ENCODE data around the gene LMF1.
"Not testable (repeated sequence)": the region's sequence is repeated elsewhere in the genome, so short reads cannot be mapped to it uniquely, and the experiment has no call there.

The LMF1 gene

DNA sequence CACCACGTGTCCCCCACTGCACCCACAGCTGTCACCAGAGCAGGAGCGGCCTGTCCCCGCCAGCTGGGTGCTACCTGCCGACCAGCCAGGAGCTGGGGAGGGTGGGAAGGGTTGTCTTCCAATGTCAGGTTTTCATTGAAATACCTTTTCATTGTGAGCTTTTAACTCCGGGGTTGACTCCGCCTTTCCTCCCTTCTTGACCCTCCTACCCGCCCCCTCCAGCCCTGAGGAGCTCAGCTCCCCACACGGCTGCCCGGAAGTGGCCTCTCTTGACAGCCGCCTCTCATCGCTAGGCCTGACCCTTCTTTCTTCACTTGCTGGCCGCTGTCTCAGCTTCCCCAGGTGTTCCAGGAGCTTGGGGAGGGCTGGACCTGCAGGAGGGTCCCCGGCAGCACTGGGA, 149.0 kb downstream of the LMF1 start:
- DNase-seq = no peak

- DNase-seq = no peak
These were observed 150.0 kb downstream of the LMF1 start for GRCh38 chr16:820748-821147.

- DNase-seq = not testable (repeated sequence)
These were observed 150.8 kb downstream of the LMF1 start for GRCh38 chr16:820044-820408.

GRCh38 chr16:819336-820043, 151.3 kb downstream of the LMF1 start:
- no peak for DNase-seq

DNA sequence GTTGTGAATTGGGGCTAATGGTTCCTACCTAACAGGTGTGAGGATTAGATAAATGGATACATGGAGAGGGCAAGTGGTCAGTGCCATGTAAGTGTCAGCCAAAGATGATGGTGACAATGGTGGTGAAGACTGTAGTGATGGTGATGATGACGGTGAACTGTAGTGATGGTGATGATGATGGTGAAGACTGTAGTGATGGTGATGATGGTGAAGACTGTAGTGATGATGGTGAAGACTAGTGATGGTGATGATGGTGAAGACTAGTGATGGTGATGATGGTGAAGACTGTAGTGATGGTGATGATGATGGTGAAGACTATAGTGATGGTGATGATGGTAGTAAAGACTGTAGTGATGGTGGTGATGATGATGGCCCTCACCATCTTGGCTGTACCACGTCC, 152.2 kb downstream of the LMF1 start:
- DNase-seq = no peak

DNA sequence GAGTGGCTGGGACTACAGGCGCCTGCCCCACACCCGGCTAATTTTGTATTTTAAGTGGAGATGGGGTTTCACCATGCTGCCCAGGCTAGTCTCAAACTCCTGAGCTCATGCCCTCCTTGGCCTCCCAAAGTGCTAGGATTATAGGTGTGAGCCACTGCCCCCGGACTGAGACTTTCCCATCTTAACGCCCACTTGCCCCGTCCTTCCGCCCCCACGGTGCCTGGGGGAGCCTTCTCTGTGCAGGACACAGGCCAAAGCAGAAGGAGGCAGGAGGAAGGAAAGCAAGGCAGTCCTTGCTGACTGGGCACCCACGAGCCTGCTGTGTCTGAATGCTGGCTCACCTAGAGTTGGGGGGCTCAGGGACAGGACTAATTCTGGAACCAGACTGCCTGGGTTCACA, 152.7 kb downstream of the LMF1 start:
- DNase-seq = no peak

- DNase-seq = no peak
These were observed 153.5 kb downstream of the LMF1 start for GRCh38 chr16:817001-817906.

DNA sequence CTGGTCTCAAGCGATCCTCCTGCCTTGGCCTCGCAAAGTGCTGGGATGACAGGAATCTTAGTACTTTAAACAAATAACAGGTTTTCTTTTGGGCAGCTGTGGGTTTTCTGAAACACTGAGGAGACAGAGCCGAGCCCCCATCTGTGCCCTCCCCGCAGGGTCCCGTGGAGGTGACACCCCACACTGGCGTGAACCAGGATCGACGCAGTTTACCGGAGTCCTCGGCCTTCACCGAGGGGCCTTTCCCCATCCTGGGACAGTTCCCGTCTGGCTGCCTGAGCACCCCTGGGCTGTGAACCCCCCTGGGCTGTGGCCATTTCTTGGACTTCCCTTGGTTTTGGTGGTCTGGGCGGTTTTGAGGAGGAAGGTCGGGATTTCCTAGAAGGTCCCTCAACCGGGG, 154.9 kb downstream of the LMF1 start:
- DNase-seq = no peak

DNA sequence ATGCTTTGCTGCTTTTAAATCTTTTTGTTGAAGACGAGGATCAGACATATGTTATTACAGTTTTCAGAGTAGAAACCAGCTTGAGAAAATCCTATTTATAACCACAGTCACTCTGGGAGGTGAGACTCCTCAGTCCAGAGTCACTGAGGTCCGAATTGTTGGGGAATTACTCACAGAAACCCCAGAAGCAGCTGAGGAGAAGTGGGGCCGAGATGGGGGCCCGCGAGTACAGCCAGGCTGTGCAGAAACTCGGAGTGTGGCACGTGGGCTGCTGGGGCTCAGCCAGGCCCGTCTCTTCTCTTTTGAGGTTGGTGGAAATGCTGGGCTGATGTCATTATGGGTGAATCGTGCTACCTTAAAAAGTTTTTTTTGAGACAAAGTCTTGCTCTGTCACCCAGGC, 155.8 kb downstream of the LMF1 start:
- DNase-seq = no peak

DNA sequence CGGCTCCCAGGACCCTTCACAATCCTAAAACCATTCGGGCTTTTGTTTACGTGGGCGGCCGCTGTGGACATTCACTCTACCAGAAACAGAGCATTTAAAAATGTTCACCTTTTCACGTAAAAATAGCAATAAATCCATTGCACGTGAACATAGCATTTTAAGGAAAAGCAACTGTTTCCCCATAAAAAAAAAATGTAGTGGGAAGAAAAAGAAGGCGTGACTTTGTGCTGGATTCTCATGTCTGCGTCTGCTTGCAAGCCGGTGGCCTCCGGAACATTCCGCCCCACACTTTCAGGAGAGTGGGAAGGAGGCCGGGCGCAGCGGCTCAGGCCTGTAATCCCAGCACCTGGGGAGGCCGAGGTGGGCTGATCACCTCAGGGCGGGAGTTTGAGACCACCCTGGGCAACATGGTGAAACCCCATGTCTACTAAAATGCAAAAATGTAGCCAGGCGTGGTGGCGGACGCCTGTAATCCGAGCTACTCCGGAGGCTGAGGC, 156.8 kb downstream of the LMF1 start:
- no peak for DNase-seq

DNA sequence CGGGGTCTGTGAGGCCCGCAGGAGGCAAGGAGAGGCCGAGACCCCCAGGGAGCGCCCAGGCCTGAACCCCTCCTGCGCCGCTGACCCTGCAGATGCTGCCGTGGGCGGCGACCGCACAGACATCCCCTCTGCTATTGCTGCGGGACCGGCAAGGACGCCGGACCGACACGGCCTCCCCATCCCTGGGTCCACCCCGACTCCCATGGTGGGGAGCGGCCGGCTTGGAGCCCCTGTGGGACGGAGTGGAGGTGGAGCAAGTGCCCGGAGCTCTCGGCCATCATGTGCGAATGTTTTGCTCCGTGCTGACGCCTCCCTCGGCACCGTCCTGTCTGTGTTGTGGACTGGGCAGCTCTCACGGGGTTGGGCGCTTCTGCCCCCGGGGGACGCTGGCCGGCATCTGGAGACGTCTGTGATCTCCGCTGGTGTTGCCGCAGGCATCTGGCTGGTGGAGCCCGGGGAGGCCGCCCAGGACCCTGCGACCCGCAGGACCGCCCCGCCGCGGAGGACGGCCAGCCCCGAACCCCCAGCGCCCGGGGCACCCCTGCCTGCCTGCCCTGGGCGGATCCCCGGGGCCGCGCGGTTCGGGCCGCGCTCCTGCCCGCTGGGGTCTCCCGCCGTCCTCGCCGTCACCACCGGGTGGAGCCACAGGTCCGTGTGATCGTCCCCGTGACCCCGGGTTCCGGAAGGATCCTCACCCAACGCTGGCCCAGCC, 157.4 kb downstream of the LMF1 start:
- DNase-seq = peak; percentile 67

GRCh38 chr16:808085-808386, 162.7 kb downstream of the LMF1 start:
- no peak for DNase-seq

DNA sequence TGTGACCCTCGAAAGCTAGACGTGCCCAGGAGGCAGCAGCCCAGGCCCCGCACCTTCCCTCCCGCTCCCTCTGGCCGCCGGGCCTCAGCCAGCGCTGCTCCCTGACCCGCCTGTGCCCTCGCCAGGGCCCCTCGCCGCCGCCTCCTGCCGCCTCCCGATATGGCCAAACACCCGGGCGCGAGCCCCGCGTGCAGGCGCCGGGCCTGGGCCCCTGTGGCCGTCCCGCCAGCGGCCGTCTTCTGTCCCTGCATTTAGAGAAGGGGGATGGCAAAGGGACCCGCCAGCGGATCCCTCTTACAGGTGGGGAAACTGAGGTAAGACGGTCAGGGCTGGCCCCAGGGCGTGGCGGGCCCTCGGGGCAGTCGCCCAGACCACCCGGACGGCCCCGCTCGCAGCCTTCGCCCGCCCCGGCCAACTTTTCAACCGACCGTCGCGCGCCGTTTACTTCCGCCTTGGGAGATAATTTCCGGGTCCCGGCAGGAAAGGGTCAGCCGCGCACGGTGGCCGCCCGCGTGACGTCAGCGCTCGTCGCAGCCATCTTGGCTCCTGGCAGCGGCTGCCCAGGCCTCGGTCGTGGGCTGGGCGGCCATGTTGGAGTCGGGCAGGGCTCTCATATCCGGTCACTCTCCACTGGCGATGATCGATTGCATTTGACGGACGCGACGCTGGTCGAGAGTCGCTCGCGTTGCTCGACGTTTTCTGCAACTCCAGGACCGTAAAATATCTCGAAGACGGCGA, 163.3 kb downstream of the LMF1 start:
- peak; percentile 96 for DNase-seq

- no peak for DNase-seq
These were observed 165.3 kb downstream of the LMF1 start for GRCh38 chr16:805474-805873.

DNA sequence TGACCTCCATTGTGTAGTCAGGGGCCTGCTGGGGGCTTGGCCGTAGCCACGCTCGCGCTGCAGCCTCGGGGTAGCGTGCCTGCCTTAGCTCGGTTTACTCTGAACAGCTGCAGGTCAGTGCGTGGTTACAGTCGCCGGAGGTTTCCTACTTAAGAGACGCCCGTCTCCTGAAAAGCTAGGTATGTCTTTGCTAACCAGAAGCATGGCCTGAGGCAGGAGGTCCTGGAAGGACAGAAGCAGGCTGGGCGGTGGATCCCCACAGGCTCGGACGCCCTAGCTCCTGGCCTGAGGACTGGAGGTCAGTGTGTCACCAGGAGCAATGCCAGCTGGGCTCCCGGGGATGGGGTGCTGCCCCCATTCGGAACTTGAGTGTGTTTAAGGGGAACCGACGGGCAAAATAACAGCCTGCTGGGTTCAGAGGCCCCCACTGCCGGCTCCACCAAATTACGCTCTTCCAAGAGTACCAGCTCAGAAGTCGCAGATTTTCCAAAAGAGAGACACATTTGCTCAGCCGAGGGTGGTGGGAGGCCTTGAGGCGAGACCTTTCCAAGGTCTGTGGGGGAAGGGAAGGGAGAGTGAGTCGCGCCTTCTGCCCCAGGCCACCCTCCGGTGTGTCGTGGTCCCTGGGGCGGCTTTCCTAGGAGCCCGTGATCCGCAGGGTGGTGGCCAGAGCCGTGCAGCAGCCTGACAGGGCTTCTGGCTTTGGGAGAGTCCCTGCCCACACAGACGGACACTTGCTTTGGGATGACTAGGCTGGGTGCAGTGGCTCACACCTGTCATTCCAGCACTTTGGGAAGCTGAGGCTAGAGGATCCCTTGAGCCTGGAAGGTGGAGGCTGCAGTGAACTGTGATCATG, 166.4 kb downstream of the LMF1 start:
- DNase-seq = no peak

DNA sequence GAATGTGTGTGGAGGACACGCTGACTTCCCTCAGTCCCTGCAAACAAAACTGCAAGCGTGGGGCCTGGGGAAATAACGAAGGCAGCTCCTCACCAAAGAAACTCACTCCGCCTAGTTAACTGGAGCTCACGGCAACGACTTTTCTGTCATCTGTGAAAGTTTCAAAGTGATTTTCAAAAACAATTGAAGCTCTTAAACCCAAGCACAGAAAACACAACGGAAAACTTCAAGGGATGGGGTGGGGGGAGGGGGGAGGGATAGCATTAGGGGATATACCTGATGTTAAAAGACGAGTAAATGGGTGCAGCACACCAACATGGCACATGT, 167.1 kb downstream of the LMF1 start:
- no peak for DNase-seq

Measured in femur (tissue), 1 donor.